ENCODE data around the gene WDFY4. TPM values are rescaled to one million over a fixed set of nuclear protein-coding genes. Genes with fewer than 3 reads are reported as not detected.

WDFY4 gene
- total and polyA plus RNA-seq, 2 of the 13 experiments (the other 11 are each of a cell fraction or from before 2014, with no cell fraction given), result not detected

DNA sequence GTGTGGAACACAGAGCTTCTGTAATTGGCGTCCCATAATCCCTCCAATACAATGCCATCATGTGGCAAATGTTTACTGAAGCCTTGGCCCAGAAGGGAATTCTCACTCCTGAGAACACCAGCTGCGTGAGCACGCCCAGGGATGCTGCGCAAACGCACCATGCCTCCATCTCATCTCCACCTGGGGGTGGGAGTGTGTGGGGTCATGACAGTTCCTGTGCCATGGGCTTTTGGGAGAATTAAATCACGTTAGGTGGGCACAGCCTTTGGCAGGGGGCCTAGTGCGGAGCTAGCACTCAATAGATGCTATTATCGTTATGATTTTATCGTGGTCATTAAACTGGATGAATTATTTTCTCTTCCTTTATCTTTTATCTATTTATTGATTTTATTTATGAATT, 15.8 kb downstream of the WDFY4 start:
- H4K20me1 ChIP-seq (ENCODE audit: insufficient read depth, low read length), result no peaks in the 10 kb centered on the region
- ChIA-PET CTCF (ENCODE audit: low intra/inter-chr PET ratio, low total read pairs) (no interaction called here), POLR2A (no interaction called here)
- no peaks in the 10 kb centered on the region for H3K4me1 ChIP-seq (ENCODE audit: insufficient read depth, low read length)
- no peak for ATAC-seq
- FAIRE-seq, result no peak
- H3K4me3 ChIP-seq (replicated peaks in 1 of 3; ENCODE audit: insufficient read depth in 1 of 3, low read depth in 2 of 3, low read length in 3 of 3), result no peak overlapping the region
- H3K79me2 ChIP-seq (ENCODE audit: insufficient read depth, low read length), result no peaks in the 10 kb centered on the region
- intact Hi-C loops (cut with micrococcal nuclease; ENCODE audit: unreplicated experiment), result no loop called here
- DNase-seq (ENCODE audit: low spot score), result no peak
- BruUV-seq (replicated peaks), result no TSS peak
- TF ChIP-seq, protein P1, sequence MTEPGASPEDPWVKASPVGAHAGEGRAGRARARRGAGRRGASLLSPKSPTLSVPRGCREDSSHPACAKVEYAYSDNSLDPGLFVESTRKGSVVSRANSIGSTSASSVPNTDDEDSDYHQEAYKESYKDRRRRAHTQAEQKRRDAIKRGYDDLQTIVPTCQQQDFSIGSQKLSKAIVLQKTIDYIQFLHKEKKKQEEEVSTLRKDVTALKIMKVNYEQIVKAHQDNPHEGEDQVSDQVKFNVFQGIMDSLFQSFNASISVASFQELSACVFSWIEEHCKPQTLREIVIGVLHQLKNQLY (CRISPR knock-in tag; IDR thresholded peaks at IDR 0.05), result no peak
- H2AFZ ChIP-seq (ENCODE audit: low read length), result no peak overlapping the region
- peaks cover 0 to 10% of the 10 kb centered on the region in 2 experiments; a peak in 2 of 5 replicates for H3K27me3 ChIP-seq (ENCODE audit: control insufficient read depth in 1 of 2, insufficient read depth in 2 of 2, low read length in 2 of 2)
- in situ Hi-C loops (cut with HindIII; ENCODE audit: extremely low pct_ligation_motif_present, low pct_unique_long_range_greater_than_20kb), result no loop called here
- H3K9ac ChIP-seq (ENCODE audit: insufficient read depth, low read depth, low read length), result no peak overlapping the region
- 49% methylated on average over 9 of the region's 9 CpGs for WGBS (ENCODE audit: low lambda C conversion rate)
- no peak overlapping the region for H3K4me2 ChIP-seq (ENCODE audit: low read depth, low read length)
- H3K27ac ChIP-seq (ENCODE audit: extremely low read length, insufficient read depth, low read length), result no peak overlapping the region
- H3K36me3 ChIP-seq (replicated peaks in 1 of 2; ENCODE audit: control insufficient read depth in 1 of 2, insufficient read depth in 2 of 2, low read length in 2 of 2), result no peaks in the 10 kb centered on the region
- H3K9me3 ChIP-seq (ENCODE audit: low read length), result no peaks in the 10 kb centered on the region

DNA sequence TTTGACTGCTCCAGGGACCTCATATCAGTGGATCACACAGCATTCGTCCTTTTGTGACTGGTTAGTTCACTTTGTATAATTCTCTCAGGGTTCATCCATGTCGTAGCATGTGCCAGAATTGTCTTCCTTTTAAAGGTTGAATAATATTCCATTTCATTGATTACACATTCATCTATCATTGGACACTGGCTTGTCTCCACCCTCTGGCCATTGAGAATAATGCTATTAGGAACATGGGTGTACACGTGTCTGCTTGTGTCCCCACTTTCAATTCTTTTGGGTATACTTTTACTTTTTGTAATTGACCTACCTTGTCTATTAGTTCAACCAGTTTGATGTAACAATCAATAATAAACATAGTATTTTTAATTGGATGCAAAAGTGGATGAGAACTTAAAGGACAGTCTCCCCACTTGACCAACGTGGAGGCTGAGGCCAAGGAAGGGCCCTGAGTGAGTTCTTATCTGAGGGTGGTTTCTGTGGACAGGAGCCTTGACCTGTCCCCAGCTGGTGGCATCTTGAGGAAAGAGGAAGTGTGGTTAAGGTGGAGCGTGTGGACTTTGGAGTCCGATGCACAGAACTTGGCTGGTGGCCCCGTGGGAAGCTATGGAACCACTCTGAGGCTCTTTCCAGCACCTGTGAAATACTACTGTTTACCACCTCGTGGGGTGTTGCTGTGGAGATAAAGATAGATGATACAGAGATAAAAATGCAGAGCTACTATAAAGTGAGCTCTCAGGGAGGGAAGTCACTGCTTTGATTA, 16.6 kb downstream of the WDFY4 start:
- FAIRE-seq, result no peak
- Histone ChIP-seq H3K4me1 (ENCODE audit: insufficient read depth, low read length) (no peaks in the 10 kb centered on the region), H3K4me2 (ENCODE audit: low read depth, low read length) (no peak overlapping the region), H3K36me3 (replicated peaks in 1 of 2; ENCODE audit: control insufficient read depth in 1 of 2, insufficient read depth in 2 of 2, low read length in 2 of 2) (no peaks in the 10 kb centered on the region), H4K20me1 (ENCODE audit: insufficient read depth, low read length) (no peaks in the 10 kb centered on the region), H3K9ac (ENCODE audit: insufficient read depth, low read depth, low read length) (no peak overlapping the region), H3K27ac (ENCODE audit: extremely low read length, insufficient read depth, low read length) (no peak overlapping the region), H3K27me3 (ENCODE audit: control insufficient read depth in 1 of 2, insufficient read depth in 2 of 2, low read length in 2 of 2) (peaks cover 0 to 10% of the 10 kb centered on the region in 2 experiments; a peak in 2 of 5 replicates), H3K4me3 (replicated peaks in 1 of 3; ENCODE audit: insufficient read depth in 1 of 3, low read depth in 2 of 3, low read length in 3 of 3) (no peak overlapping the region), H2AFZ (ENCODE audit: low read length) (no peak overlapping the region), H3K79me2 (ENCODE audit: insufficient read depth, low read length) (no peaks in the 10 kb centered on the region), H3K9me3 (ENCODE audit: low read length) (no peaks in the 10 kb centered on the region)
- POLR2A ChIA-PET, result no interaction called here
- no TSS peak for BruUV-seq (replicated peaks)
- no peak for ATAC-seq
- WGBS (ENCODE audit: low lambda C conversion rate), result 3% methylated on average over 8 of the region's 8 CpGs
- CTCF ChIA-PET (ENCODE audit: low intra/inter-chr PET ratio, low total read pairs), result no interaction called here
- no peak for DNase-seq (ENCODE audit: low spot score)
- intact Hi-C loops (cut with micrococcal nuclease; ENCODE audit: unreplicated experiment) (no loop called here), in situ Hi-C loops (cut with HindIII; ENCODE audit: extremely low pct_ligation_motif_present, low pct_unique_long_range_greater_than_20kb) (no loop called here)
- TF ChIP-seq, protein P2, sequence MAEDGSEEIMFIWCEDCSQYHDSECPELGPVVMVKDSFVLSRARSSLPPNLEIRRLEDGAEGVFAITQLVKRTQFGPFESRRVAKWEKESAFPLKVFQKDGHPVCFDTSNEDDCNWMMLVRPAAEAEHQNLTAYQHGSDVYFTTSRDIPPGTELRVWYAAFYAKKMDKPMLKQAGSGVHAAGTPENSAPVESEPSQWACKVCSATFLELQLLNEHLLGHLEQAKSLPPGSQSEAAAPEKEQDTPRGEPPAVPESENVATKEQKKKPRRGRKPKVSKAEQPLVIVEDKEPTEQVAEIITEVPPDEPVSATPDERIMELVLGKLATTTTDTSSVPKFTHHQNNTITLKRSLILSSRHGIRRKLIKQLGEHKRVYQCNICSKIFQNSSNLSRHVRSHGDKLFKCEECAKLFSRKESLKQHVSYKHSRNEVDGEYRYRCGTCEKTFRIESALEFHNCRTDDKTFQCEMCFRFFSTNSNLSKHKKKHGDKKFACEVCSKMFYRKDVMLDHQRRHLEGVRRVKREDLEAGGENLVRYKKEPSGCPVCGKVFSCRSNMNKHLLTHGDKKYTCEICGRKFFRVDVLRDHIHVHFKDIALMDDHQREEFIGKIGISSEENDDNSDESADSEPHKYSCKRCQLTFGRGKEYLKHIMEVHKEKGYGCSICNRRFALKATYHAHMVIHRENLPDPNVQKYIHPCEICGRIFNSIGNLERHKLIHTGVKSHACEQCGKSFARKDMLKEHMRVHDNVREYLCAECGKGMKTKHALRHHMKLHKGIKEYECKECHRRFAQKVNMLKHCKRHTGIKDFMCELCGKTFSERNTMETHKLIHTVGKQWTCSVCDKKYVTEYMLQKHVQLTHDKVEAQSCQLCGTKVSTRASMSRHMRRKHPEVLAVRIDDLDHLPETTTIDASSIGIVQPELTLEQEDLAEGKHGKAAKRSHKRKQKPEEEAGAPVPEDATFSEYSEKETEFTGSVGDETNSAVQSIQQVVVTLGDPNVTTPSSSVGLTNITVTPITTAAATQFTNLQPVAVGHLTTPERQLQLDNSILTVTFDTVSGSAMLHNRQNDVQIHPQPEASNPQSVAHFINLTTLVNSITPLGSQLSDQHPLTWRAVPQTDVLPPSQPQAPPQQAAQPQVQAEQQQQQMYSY (CRISPR knock-in tag; IDR thresholded peaks at IDR 0.05), result no peak
- no peak for TF ChIP-seq JARID2 (CRISPR knock-in tag; IDR thresholded peaks at IDR 0.05; ENCODE audit: insufficient replicate concordance)
- no peak for TF ChIP-seq MBD4 (IDR thresholded peaks at IDR 0.05; ENCODE audit: borderline replicate concordance, low read length)
- no peak for TF ChIP-seq KDM5A (IDR thresholded peaks at IDR 0.05; ENCODE audit: borderline replicate concordance, low read length)
- TF ChIP-seq PHF5A (CRISPR knock-in tag; IDR thresholded peaks at IDR 0.05; ENCODE audit: low read depth, unreplicated experiment), result no peak
- no peak for TF ChIP-seq ZNF543 (CRISPR knock-in tag; IDR thresholded peaks at IDR 0.05)
- no peak for TF ChIP-seq BCL6 (CRISPR knock-in tag; IDR thresholded peaks at IDR 0.05)
- no peak for TF ChIP-seq RFX1 (IDR thresholded peaks at IDR 0.05)
- TF ChIP-seq, protein P3, sequence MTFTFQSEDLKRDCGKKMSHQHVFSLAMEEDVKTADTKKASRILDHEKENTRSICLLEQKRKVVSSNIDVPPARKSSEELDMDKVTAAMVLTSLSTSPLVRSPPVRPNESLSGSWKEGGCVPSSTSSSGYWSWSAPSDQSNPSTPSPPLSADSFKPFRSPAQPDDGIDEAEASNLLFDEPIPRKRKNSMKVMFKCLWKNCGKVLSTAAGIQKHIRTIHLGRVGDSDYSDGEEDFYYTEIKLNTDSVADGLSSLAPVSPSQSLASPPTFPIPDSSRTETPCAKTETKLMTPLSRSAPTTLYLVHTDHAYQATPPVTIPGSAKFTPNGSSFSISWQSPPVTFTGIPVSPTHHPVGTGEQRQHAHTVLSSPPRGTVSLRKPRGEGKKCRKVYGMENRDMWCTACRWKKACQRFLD (CRISPR knock-in tag; IDR thresholded peaks at IDR 0.05; ENCODE audit: borderline replicate concordance), result no peak
- TF ChIP-seq, protein P4, sequence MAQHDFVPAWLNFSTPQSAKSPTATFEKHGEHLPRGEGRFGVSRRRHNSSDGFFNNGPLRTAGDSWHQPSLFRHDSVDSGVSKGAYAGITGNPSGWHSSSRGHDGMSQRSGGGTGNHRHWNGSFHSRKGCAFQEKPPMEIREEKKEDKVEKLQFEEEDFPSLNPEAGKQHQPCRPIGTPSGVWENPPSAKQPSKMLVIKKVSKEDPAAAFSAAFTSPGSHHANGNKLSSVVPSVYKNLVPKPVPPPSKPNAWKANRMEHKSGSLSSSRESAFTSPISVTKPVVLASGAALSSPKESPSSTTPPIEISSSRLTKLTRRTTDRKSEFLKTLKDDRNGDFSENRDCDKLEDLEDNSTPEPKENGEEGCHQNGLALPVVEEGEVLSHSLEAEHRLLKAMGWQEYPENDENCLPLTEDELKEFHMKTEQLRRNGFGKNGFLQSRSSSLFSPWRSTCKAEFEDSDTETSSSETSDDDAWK (CRISPR knock-in tag; IDR thresholded peaks at IDR 0.05), result no peak

Measured in HepG2 (cell line).